SK-N-SH treated with all-trans-retinoic acid at 6 μM for 48 hours (cell line): Measurements from ENCODE around the gene JOSD2.

Experiments used
- ATAC-seq: fragments of 200-7000 bp; cut with Tn5 transposase; 3 replicates; pipeline ENCODE4 v1.9.1; 2020; ENCODE audit warnings: mild to moderate bottlenecking, moderate library complexity
- ARNTL ChIP-seq: fragments of 450-650 bp; formaldehyde crosslinking; IDR thresholded peaks from 2 replicates; pipeline ENCODE4 v1.5.0; 2020; ENCODE audit warnings: low read depth, mild to moderate bottlenecking, moderate library complexity, borderline replicate concordance
- BACH2 ChIP-seq: fragments of 250-450 bp; sonication (Bioruptor Pico); IDR thresholded peaks from 2 replicates; pipeline ENCODE4 v1.9.0; 2021; ENCODE audit warnings: mild to moderate bottlenecking, borderline replicate concordance
- CSDC2 ChIP-seq: fragments of 250-450 bp; sonication (Bioruptor Pico); IDR thresholded peaks from 2 replicates; pipeline ENCODE4 v1.5.0; 2020; ENCODE audit warnings: mild to moderate bottlenecking, moderate library complexity
- ESRRG ChIP-seq: fragments of 250-450 bp; sonication (Bioruptor Pico); IDR thresholded peaks from 2 replicates; pipeline ENCODE4 v1.6.1; 2021; ENCODE audit warnings: mild to moderate bottlenecking
- ISL1 ChIP-seq: fragments of 250-450 bp; sonication (Bioruptor Pico); IDR thresholded peaks from 2 replicates; pipeline ENCODE4 v2.1.2; 2022; ENCODE audit warnings: mild to moderate bottlenecking, moderate library complexity
- OSR1 ChIP-seq: fragments of 250-450 bp; sonication (Bioruptor Pico); IDR thresholded peaks from 2 replicates; pipeline ENCODE4 v1.8.0; 2022; ENCODE audit warnings: moderate library complexity, mild to moderate bottlenecking, inconsistent platforms
- PATZ1 ChIP-seq: fragments of 250-450 bp; sonication (Bioruptor Pico); IDR thresholded peaks from 2 replicates; pipeline ENCODE4 v1.8.0; 2020; ENCODE audit warnings: mild to moderate bottlenecking, moderate library complexity, borderline replicate concordance
- PPARA ChIP-seq: fragments of 250-450 bp; sonication (Bioruptor Pico); IDR thresholded peaks from 2 replicates; pipeline ENCODE4 v1.5.0; 2020; ENCODE audit warnings: mild to moderate bottlenecking, borderline replicate concordance
- RARB ChIP-seq: fragments of 250-450 bp; sonication (Bioruptor Pico); IDR thresholded peaks from 2 replicates; pipeline ENCODE4 v1.8.0; 2021; ENCODE audit warnings: mild to moderate bottlenecking, moderate library complexity
- SNAI2 ChIP-seq: fragments of 250-450 bp; sonication (Bioruptor Pico); IDR thresholded peaks from 2 replicates; pipeline ENCODE4 v1.5.0; 2020; ENCODE audit warnings: mild to moderate bottlenecking, moderate library complexity
- TCF4 ChIP-seq: fragments of 250-450 bp; sonication (Bioruptor Pico); IDR thresholded peaks from 2 replicates; pipeline ENCODE4 v1.8.0; 2021; ENCODE audit warnings: mild to moderate bottlenecking, moderate library complexity, borderline replicate concordance
- TOX ChIP-seq: fragments of 250-450 bp; sonication (Bioruptor Pico); IDR thresholded peaks from 2 replicates; pipeline ENCODE4 v1.8.0; 2021; ENCODE audit warnings: mild to moderate bottlenecking, moderate library complexity, borderline replicate concordance
- ZC3H10 ChIP-seq: fragments of 250-450 bp; sonication (Bioruptor Pico); IDR thresholded peaks from 2 replicates; pipeline ENCODE4 v1.5.1; 2021; ENCODE audit warnings: mild to moderate bottlenecking, moderate library complexity
- ZFP3 ChIP-seq: fragments of 250-450 bp; sonication (Bioruptor Pico); IDR thresholded peaks from 2 replicates; pipeline ENCODE4 v1.5.0; 2020; ENCODE audit warnings: mild to moderate bottlenecking, moderate library complexity
- ZFP30 ChIP-seq: fragments of 450-650 bp; formaldehyde crosslinking; IDR thresholded peaks from 2 replicates; pipeline ENCODE4 v1.5.0; 2022; ENCODE audit warnings: mild to moderate bottlenecking, moderate library complexity
- ZNF565 ChIP-seq: fragments of 450-650 bp; formaldehyde crosslinking; conservative IDR thresholded peaks from 2 replicates; pipeline ENCODE4 v1.5.0; 2020; ENCODE audit warnings: low read depth, mild to moderate bottlenecking, moderate library complexity
- ZNF70 ChIP-seq: fragments of 450-650 bp; formaldehyde crosslinking; IDR thresholded peaks from 2 replicates; pipeline ENCODE4 v1.5.0; 2020; ENCODE audit warnings: mild to moderate bottlenecking, moderate library complexity
- ZNF8 ChIP-seq: fragments of 450-650 bp; formaldehyde crosslinking; IDR thresholded peaks from 2 replicates; pipeline ENCODE4 v1.5.0; 2020; ENCODE audit warnings: mild to moderate bottlenecking, moderate library complexity
- TF ChIP-seq, protein P1 (sequence below): fragments of 250-450 bp; sonication (Bioruptor Pico); IDR thresholded peaks from 2 replicates; pipeline ENCODE4 v1.5.1; 2020; ENCODE audit warnings: low read depth, mild to moderate bottlenecking, moderate library complexity
- TF ChIP-seq, protein P2 (sequence below): fragments of 250-450 bp; sonication (Bioruptor Pico); IDR thresholded peaks from 2 replicates; pipeline ENCODE4 v1.8.0; 2021; ENCODE audit warnings: low read depth, mild to moderate bottlenecking, moderate library complexity, borderline replicate concordance
- TF ChIP-seq, protein P3 (sequence below): fragments of 250-450 bp; sonication (Bioruptor Pico); IDR thresholded peaks from 2 replicates; pipeline ENCODE4 v1.5.0; 2020; ENCODE audit warnings: mild to moderate bottlenecking, moderate library complexity
- TF ChIP-seq, protein P4 (sequence below): fragments of 250-450 bp; sonication (Bioruptor Pico); IDR thresholded peaks from 2 replicates; pipeline ENCODE4 v1.5.1; 2021; ENCODE audit warnings: mild to moderate bottlenecking, moderate library complexity

Gene JOSD2

GRCh38 chr19:50505856-50506611 is 5.0 kb downstream of the JOSD2 start:
- ATAC-seq, result no peak
- TF ChIP-seq, protein P1, sequence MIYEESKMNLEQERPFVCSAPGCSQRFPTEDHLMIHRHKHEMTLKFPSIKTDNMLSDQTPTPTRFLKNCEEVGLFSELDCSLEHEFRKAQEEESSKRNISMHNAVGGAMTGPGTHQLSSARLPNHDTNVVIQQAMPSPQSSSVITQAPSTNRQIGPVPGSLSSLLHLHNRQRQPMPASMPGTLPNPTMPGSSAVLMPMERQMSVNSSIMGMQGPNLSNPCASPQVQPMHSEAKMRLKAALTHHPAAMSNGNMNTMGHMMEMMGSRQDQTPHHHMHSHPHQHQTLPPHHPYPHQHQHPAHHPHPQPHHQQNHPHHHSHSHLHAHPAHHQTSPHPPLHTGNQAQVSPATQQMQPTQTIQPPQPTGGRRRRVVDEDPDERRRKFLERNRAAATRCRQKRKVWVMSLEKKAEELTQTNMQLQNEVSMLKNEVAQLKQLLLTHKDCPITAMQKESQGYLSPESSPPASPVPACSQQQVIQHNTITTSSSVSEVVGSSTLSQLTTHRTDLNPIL, result no peak
- TF ChIP-seq TCF4 (CRISPR knock-in tag), result no peak
- TF ChIP-seq ZC3H10 (CRISPR knock-in tag), result no peak
- TF ChIP-seq ARNTL, result no peak
- TF ChIP-seq, protein P2, sequence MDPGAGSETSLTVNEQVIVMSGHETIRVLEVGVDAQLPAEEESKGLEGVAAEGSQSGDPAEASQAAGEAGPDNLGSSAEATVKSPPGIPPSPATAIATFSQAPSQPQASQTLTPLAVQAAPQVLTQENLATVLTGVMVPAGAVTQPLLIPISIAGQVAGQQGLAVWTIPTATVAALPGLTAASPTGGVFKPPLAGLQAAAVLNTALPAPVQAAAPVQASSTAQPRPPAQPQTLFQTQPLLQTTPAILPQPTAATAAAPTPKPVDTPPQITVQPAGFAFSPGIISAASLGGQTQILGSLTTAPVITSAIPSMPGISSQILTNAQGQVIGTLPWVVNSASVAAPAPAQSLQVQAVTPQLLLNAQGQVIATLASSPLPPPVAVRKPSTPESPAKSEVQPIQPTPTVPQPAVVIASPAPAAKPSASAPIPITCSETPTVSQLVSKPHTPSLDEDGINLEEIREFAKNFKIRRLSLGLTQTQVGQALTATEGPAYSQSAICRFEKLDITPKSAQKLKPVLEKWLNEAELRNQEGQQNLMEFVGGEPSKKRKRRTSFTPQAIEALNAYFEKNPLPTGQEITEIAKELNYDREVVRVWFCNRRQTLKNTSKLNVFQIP, result no peak
- no peak for TF ChIP-seq PPARA (CRISPR knock-in tag)
- no peak for TF ChIP-seq BACH2 (CRISPR knock-in tag)
- no peak for TF ChIP-seq SNAI2 (CRISPR knock-in tag)
- TF ChIP-seq, protein P3, sequence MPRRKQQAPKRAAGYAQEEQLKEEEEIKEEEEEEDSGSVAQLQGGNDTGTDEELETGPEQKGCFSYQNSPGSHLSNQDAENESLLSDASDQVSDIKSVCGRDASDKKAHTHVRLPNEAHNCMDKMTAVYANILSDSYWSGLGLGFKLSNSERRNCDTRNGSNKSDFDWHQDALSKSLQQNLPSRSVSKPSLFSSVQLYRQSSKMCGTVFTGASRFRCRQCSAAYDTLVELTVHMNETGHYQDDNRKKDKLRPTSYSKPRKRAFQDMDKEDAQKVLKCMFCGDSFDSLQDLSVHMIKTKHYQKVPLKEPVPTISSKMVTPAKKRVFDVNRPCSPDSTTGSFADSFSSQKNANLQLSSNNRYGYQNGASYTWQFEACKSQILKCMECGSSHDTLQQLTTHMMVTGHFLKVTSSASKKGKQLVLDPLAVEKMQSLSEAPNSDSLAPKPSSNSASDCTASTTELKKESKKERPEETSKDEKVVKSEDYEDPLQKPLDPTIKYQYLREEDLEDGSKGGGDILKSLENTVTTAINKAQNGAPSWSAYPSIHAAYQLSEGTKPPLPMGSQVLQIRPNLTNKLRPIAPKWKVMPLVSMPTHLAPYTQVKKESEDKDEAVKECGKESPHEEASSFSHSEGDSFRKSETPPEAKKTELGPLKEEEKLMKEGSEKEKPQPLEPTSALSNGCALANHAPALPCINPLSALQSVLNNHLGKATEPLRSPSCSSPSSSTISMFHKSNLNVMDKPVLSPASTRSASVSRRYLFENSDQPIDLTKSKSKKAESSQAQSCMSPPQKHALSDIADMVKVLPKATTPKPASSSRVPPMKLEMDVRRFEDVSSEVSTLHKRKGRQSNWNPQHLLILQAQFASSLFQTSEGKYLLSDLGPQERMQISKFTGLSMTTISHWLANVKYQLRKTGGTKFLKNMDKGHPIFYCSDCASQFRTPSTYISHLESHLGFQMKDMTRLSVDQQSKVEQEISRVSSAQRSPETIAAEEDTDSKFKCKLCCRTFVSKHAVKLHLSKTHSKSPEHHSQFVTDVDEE (CRISPR knock-in tag), result no peak
- TF ChIP-seq PATZ1 (CRISPR knock-in tag), result no peak
- no peak for TF ChIP-seq ZFP30
- TF ChIP-seq CSDC2, result no peak
- TF ChIP-seq ESRRG (CRISPR knock-in tag), result no peak
- TF ChIP-seq TOX (CRISPR knock-in tag), result no peak
- no peak for TF ChIP-seq RARB
- TF ChIP-seq ZFP3 (CRISPR knock-in tag), result no peak
- TF ChIP-seq ISL1, result no peak
- TF ChIP-seq ZNF70 (CRISPR knock-in tag), result no peak
- no peak for TF ChIP-seq OSR1
- no peak for TF ChIP-seq ZNF8 (CRISPR knock-in tag)
- TF ChIP-seq, all 23 proteins: peak for 0

GRCh38 chr19:50501568-50502475 is 9.2 kb downstream of the JOSD2 start:
- no peak for ATAC-seq
- TF ChIP-seq, protein P1, result no peak
- TF ChIP-seq ZFP3 (CRISPR knock-in tag), result no peak
- TF ChIP-seq RARB, result no peak
- TF ChIP-seq, protein P4, sequence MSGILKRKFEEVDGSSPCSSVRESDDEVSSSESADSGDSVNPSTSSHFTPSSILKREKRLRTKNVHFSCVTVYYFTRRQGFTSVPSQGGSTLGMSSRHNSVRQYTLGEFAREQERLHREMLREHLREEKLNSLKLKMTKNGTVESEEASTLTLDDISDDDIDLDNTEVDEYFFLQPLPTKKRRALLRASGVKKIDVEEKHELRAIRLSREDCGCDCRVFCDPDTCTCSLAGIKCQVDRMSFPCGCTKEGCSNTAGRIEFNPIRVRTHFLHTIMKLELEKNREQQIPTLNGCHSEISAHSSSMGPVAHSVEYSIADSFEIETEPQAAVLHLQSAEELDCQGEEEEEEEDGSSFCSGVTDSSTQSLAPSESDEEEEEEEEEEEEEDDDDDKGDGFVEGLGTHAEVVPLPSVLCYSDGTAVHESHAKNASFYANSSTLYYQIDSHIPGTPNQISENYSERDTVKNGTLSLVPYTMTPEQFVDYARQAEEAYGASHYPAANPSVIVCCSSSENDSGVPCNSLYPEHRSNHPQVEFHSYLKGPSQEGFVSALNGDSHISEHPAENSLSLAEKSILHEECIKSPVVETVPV, result no peak
- no peak for TF ChIP-seq ZNF8 (CRISPR knock-in tag)
- TF ChIP-seq, protein P3 (CRISPR knock-in tag), result no peak
- TF ChIP-seq TOX (CRISPR knock-in tag), result no peak
- no peak for TF ChIP-seq OSR1
- TF ChIP-seq ARNTL, result no peak
- TF ChIP-seq ZNF70 (CRISPR knock-in tag), result no peak
- no peak for TF ChIP-seq ZNF565 (CRISPR knock-in tag)
- TF ChIP-seq ESRRG (CRISPR knock-in tag), result no peak
- TF ChIP-seq PPARA (CRISPR knock-in tag), result no peak
- no peak for TF ChIP-seq BACH2 (CRISPR knock-in tag)
